Uterus (tissue), 2 donors: ENCODE results near the gene HCFC1R1.

Source experiments
- CTCF ChIP-seq, 4 experiments: fragments of 200-600 bp in 2 of 4; fragments of 450-650 bp in 2 of 4; sonication (generic) in 2 of 4; IDR thresholded peaks; one replicate each; pipeline ENCODE4 v1.5.1; 2016 to 2019; ENCODE audit warnings: antibody characterized with exemption in 4 of 4, mild to moderate bottlenecking in 2 of 4, moderate library complexity in 1 of 4
- POLR2A ChIP-seq, 2 donors: fragments of 450-650 bp; IDR thresholded peaks; one replicate each; pipeline ENCODE4 v1.6.1; 2016; ENCODE audit warnings: antibody characterized with exemption in 2 of 2, mild to moderate bottlenecking in 1 of 2, moderate library complexity in 1 of 2

DNA sequence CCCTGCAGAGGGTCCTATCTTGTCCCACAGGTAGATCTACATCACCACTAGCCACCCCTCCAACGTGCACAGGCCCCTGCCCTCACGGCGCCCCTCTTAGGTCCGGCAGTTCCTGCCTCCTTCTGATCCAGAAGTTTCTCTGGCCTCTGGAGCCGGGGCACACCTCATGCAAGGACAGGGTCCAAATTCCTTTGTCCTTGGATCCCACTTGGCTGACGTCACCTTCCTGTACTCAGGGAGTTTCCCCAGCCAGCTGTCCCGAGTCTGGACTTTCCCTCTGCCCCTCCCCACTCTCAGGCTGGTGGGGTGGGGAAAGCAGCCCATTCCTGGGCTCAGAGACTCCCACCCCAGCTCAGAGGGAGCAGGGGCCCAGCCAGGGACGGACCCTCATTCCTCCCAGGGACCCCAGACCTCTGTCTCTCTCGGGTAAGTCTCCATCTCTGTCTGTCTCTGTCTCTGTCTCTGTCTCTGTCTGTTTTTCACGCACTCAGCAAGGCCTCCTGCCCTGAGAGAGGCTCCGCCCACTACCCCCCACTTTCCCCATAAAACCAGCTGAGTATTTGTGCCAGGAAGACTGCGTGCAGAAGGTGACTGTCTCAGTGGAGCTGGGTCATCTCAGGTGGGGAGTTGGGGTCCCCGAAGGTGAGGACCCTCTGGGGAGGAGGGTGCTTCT is 41.5 kb upstream of the HCFC1R1 start, which contains the start of gene IL32:
- no peak for TF ChIP-seq CTCF (IDR thresholded peaks at IDR 0.05)
- TF ChIP-seq POLR2A (IDR thresholded peaks at IDR 0.05): no peak
